ENCODE measurements around the gene PHF10.

DNA sequence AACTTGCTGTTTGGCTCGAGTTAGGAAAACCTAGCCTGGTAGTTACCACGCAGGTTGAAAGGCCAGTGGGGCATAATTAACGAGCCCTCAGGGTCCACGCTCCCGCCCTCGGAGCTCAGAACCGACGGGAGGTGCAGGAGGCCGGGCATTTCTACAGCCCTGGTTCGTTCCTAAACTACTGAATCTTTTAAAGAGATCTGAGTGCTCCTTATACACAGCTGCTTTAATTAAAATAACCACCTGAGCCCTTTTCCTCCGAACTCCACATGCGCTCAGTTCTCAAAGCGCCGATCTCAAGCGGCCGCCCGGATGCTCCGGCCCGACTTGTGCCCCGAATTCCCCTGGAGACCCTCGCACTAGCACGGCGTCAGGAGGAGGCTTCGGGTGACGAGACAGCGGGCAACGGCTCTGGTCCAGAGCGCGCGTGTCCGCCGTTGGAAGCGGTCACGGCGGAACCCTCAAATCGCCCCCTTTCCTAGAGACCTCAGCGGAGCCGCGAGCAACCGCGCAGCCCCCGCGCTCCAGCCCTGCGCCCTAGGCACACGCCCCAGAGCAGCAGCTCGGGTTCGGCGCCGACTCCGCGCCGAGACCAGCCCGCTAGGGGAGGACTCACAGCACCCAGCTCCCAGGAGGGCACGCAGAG, 22.9 kb downstream of the PHF10 start:
- TF ChIP-seq CTCF (IDR thresholded peaks at IDR 0.05) (no peak), POLR2A (IDR thresholded peaks at IDR 0.05) (no peak)
